Astrocyte of the cerebellum (primary cell): ENCODE data around the gene AADAC.
"Not testable (repeated sequence)": the region's sequence is repeated elsewhere in the genome, so short reads cannot be mapped to it uniquely, and the experiment has no call there.

Experiments used
- DNase-seq: peaks from one replicate; pipeline ENCODE4 v3.0.0-alpha.2; 2011; ENCODE audit warnings: low read depth
- H3K4me3 ChIP-seq: 2 replicates; pipeline ENCODE4 v1.5.1; 2011; ENCODE audit warnings: mild to moderate bottlenecking, low read depth, low read length, moderate library complexity
- in situ Hi-C: cut with HindIII; loops from 2 replicates; pipeline ENCODE4 v1.10.0; 2017; ENCODE audit warnings: low sequenced_read_pairs
- TF ChIP-seq, protein P1 (sequence below): IDR thresholded peaks from 2 replicates; pipeline ENCODE4 v1.5.1; 2012; ENCODE audit warnings: low read length, low read depth, moderate library complexity, mild to moderate bottlenecking; ENCODE audit errors: missing control alignments

Gene AADAC

DNA sequence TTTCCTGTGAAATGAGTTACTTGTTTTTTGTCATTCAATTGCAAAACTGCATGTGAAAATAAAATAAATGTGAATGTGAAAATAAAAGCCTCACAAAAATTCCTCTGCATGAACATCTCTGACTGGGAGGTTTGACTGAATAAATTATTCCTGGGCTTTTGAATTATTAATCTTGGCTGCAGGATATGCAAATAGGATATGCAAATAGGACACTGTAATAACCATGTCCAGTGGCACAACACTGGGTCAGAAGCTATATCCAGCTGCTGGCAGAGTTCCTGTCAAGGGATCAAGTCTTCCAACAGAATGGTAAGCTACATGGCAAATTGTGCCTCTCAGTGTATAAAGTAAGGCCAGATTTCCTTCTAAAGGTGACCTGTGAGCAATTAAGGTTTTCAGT, 59.5 kb downstream of the AADAC start, which contains the start of gene SUCNR1:
Gene SUCNR1 (plus strand): TSS at position 246 of the 400 bp plus-strand sequence. CDS start 6,250 bp downstream, outside the sequence.
- in situ Hi-C loops, result no loop called here
- no peak for DNase-seq
- no peak within 1 kb of the TSS for H3K4me3 ChIP-seq
- TF ChIP-seq, protein P1, sequence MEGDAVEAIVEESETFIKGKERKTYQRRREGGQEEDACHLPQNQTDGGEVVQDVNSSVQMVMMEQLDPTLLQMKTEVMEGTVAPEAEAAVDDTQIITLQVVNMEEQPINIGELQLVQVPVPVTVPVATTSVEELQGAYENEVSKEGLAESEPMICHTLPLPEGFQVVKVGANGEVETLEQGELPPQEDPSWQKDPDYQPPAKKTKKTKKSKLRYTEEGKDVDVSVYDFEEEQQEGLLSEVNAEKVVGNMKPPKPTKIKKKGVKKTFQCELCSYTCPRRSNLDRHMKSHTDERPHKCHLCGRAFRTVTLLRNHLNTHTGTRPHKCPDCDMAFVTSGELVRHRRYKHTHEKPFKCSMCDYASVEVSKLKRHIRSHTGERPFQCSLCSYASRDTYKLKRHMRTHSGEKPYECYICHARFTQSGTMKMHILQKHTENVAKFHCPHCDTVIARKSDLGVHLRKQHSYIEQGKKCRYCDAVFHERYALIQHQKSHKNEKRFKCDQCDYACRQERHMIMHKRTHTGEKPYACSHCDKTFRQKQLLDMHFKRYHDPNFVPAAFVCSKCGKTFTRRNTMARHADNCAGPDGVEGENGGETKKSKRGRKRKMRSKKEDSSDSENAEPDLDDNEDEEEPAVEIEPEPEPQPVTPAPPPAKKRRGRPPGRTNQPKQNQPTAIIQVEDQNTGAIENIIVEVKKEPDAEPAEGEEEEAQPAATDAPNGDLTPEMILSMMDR, result no peak

DNA sequence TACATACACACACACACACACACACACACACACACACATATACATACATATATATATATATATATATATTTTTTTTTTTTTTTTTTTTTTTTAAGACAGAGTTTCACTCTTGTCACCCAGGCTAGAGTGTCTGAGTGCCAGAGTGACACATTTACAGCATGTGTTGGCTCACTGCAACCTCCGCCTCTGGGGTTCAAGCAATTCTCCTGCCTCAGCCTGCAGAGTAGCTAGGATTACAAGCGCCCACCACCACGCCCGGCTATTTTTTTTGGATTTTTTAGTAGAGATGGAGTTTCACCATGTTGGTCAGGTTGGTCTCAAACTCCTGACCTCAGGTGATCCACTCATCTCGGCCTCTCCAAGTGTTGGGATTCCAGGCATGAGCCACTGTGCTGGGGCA, 60.2 kb downstream of the AADAC start:
- DNase-seq, in situ Hi-C loops, H3K4me3 ChIP-seq: not testable (repeated sequence)

DNA sequence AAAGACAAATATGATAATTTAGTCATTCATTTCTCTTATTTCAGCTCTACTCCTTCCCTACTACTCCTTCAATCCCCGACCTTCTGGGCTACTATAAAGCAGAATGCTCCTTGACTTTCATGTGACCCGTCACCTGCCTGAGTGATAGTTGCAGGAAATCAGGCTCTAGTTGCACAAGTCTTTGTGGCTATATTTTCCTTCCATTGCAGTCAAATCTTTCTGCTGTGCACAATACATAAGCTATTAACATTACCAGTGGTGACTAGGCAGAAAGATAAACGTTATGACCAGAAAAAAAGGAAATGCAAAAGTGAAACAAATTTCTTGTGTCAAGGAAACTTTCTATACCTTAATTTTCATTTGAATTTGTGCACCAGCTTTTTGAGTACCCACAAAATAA, 61.8 kb downstream of the AADAC start:
- TF ChIP-seq, protein P1, result no peak
- no peak for DNase-seq
- in situ Hi-C loops, result no loop called here
- no peak overlapping the region for H3K4me3 ChIP-seq

DNA sequence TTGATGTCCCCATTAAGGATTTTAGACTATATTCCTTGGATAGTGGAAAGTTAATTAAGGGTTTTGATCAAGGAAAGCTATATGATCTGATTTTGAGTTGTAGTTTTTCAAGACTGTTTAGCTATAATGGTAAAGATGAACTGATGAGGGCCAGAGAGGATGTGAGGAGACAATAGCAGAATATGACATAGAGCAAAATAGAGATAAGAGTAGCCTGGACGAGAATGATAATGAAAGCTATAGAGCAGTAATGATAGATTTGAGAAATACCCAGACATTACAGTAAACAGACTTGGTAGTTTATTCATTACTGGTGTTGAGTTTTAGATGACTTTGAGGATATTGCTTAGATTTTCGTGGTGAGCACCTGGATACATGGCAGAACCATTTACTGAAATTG, 63.4 kb downstream of the AADAC start:
- DNase-seq, result no peak
- TF ChIP-seq, protein P1, result no peak
- in situ Hi-C loops, result no loop called here

More for the DNA sequence above, 63.4 kb downstream of the AADAC start:
- no peak overlapping the region for H3K4me3 ChIP-seq
